ENCODE data around the gene DHX35. TPM values are rescaled to one million over a fixed set of nuclear protein-coding genes. Genes with fewer than 3 reads are reported as not detected.
"Not testable (repeated sequence)": the region's sequence is repeated elsewhere in the genome, so short reads cannot be mapped to it uniquely, and the experiment has no call there.

Gene DHX35
- total RNA-seq, 1 experiment from 2014 or later: 20.4 TPM

GRCh38 chr20:38995536-38996044 lies 33.4 kb downstream of the DHX35 start (continued):
- no peak for TF ChIP-seq SMAD3 (CRISPR knock-in tag; IDR thresholded peaks at IDR 0.05; ENCODE audit: borderline replicate concordance)
- TF ChIP-seq AFF4 (CRISPR knock-in tag; IDR thresholded peaks at IDR 0.05; ENCODE audit: borderline replicate concordance): no peak
- no peak for TF ChIP-seq ZNF671 (CRISPR knock-in tag; IDR thresholded peaks at IDR 0.05)
- no peak for TF ChIP-seq TP53 (CRISPR knock-in tag; IDR thresholded peaks at IDR 0.05)
- TF ChIP-seq ZBTB21 (CRISPR knock-in tag; IDR thresholded peaks at IDR 0.05; ENCODE audit: borderline replicate concordance): no peak
- TF ChIP-seq NR3C1 (CRISPR knock-in tag; conservative IDR thresholded peaks at IDR 0.05; ENCODE audit: low read depth): no peak
- no peak for TF ChIP-seq STAT6 (CRISPR knock-in tag; conservative IDR thresholded peaks at IDR 0.05; ENCODE audit: low read depth)

GRCh38 chr20:38996866-38997265 lies 34.7 kb downstream of the DHX35 start:
- H3K27ac Mint-ChIP-seq; ATAC-seq; CTCF ChIA-PET; H3K27me3 Mint-ChIP-seq (ENCODE audit: low read depth); H3K4me3 Mint-ChIP-seq; POLR2A ChIA-PET; H3K4me1 Mint-ChIP-seq; H3K9me3 Mint-ChIP-seq; DNase-seq (ENCODE audit: low spot score): not testable (repeated sequence)
- H3K36me3 Mint-ChIP-seq: peaks cover 38% of the 10 kb centered on the region

- H3K27ac Mint-ChIP-seq: peak overlapping the region; percentile 71
- DNase-seq (ENCODE audit: low spot score): no peak
- no peaks in the 10 kb centered on the region for H3K4me1 Mint-ChIP-seq
- H3K9me3 Mint-ChIP-seq: no peaks in the 10 kb centered on the region
- no peak overlapping the region for H3K4me3 Mint-ChIP-seq
- ChIA-PET CTCF (interaction anchor here (1.0 kb wide), 2 partner anchors 9 to 18 kb away, joined by 3 to 4 read pairs; no protein-coding TSS in a partner anchor), POLR2A (no interaction called here)
- H3K36me3 Mint-ChIP-seq: peaks cover 39% of the 10 kb centered on the region
- ATAC-seq: peak; percentile 50
- no peaks in the 10 kb centered on the region for H3K27me3 Mint-ChIP-seq (ENCODE audit: low read depth)
- TF ChIP-seq ZNF263 (CRISPR knock-in tag; IDR thresholded peaks at IDR 0.05; ENCODE audit: low read depth) (no peak), HMGXB4 (CRISPR knock-in tag; IDR thresholded peaks at IDR 0.05) (no peak), SOX15 (CRISPR knock-in tag; IDR thresholded peaks at IDR 0.05) (no peak), ATF3 (CRISPR knock-in tag; conservative IDR thresholded peaks at IDR 0.05) (no peak), CREM (CRISPR knock-in tag; IDR thresholded peaks at IDR 0.05) (no peak)
Observed at GRCh38 chr20:38997622-38998021, 35.5 kb downstream of the DHX35 start.
